Colonic mucosa (tissue), 4 donors: ENCODE results near the gene C16orf95. TPM values are rescaled to one million over a fixed set of nuclear protein-coding genes. Genes with fewer than 3 reads are reported as not detected.

ENCODE experiments used
- DNase-seq: peaks from one replicate; pipeline ENCODE4 v3.0.0-alpha.2; 2020
- H3K27ac ChIP-seq: fragments of 200-600 bp; one replicate; pipeline ENCODE4 v1.8.0; 2021
- H3K27me3 ChIP-seq: fragments of 200-600 bp; one replicate; pipeline ENCODE4 v1.8.0; 2021
- H3K36me3 ChIP-seq: fragments of 200-600 bp; one replicate; pipeline ENCODE4 v1.8.0; 2021
- H3K4me1 ChIP-seq: fragments of 200-600 bp; one replicate; pipeline ENCODE4 v1.8.0; 2021; ENCODE audit warnings: mild to moderate bottlenecking
- H3K4me3 ChIP-seq: fragments of 200-600 bp; one replicate; pipeline ENCODE4 v1.8.0; 2021
- H3K9ac ChIP-seq, 2 donors: one replicate each; pipeline ENCODE4 v1.7.0; 2013; ENCODE audit warnings: control low read depth in 2 of 2, low read depth in 2 of 2, low read length in 2 of 2
- H3K9me3 ChIP-seq: fragments of 200-600 bp; one replicate; pipeline ENCODE4 v1.8.0; 2021
- intact Hi-C: fragments of 100-400 bp; cut with DNase I; formaldehyde crosslinking; loops from one replicate; pipeline ENCODE4 v1.14.1; 2022
- total RNA-seq, 2 donors: library from RNA; stranded (reverse); fragmentation: NEBNext Ultra II Directional in 1 of 2; extraction: Animal tissue kit (Norgen Biotek cat#: 25700) in 1 of 2; gene quantifications; one replicate each; pipeline ENCODE4 v1.2.1, GENCODE V29; 2021
- TF ChIP-seq, protein P1 (sequence below): fragments of 200-600 bp; IDR thresholded peaks from one replicate; pipeline ENCODE4 v1.8.0; 2022; ENCODE audit warnings: antibody characterized with exemption, mild to moderate bottlenecking
- donor health status: healthy.
- donor health status: DM: no; HTN: no; CAD: no.
- donor health status: DM: no; HTN: no; CAD: no.

The C16orf95 gene
- total RNA-seq, 2 donors from 2014 or later: 5.0 to 9.7 TPM

DNA sequence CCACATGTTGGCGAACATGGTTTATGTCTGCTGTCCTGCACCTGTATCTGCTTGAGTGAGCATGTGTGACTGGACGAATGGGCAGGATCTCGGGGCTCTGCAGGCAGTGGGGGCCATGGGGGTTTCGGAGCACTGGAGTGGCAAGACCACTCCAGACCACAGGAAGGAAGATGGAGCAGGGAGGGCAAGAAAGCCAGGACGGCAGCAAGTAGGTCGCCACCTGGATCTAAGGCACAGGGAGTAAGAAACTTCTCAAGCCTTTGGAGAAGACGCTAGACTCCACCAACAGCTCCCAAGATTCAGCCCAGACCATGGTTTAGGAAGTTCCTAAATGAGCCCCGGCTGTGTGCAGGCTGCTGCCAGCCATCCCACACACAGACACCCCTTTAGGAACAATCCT, 32.8 kb upstream of the C16orf95 start:
- H3K4me1 ChIP-seq: no peaks in the 10 kb centered on the region
- no peak overlapping the region for H3K9ac ChIP-seq
- TF ChIP-seq, protein P1, sequence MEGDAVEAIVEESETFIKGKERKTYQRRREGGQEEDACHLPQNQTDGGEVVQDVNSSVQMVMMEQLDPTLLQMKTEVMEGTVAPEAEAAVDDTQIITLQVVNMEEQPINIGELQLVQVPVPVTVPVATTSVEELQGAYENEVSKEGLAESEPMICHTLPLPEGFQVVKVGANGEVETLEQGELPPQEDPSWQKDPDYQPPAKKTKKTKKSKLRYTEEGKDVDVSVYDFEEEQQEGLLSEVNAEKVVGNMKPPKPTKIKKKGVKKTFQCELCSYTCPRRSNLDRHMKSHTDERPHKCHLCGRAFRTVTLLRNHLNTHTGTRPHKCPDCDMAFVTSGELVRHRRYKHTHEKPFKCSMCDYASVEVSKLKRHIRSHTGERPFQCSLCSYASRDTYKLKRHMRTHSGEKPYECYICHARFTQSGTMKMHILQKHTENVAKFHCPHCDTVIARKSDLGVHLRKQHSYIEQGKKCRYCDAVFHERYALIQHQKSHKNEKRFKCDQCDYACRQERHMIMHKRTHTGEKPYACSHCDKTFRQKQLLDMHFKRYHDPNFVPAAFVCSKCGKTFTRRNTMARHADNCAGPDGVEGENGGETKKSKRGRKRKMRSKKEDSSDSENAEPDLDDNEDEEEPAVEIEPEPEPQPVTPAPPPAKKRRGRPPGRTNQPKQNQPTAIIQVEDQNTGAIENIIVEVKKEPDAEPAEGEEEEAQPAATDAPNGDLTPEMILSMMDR: no peak
- no peaks in the 10 kb centered on the region for H3K9me3 ChIP-seq
- H3K27ac ChIP-seq: no peak overlapping the region
- no peaks in the 10 kb centered on the region for H3K27me3 ChIP-seq
- DNase-seq: no peak
- H3K4me3 ChIP-seq: no peak overlapping the region
- H3K36me3 ChIP-seq: no peaks in the 10 kb centered on the region
- intact Hi-C loops: no loop called here

DNA sequence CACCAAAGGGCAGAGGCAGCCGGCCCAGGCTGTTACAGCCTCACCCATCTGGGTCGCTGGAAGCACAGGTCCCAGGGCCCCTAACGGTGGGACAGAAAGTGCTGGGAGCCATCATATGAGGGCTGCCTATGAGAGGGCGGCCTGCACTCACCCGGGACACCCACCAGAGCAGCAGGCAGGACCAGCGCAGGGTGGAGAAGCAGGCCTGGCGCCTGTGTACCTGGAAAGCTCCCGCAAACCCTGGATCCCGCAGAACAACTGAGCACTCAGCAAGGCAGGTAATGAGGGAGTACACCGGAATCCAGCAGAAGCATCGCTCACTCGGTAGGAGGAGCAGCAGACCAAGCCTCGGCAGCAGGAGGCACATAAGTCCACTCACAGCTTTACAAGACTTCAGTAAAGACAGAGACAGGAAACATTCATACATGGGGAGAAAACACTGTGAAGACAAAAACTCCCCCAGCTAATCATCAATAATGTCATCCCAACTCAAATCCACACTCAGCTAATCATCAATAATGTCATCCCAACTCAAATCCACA, 31.5 kb upstream of the C16orf95 start:
- Histone ChIP-seq H3K4me1 (no peaks in the 10 kb centered on the region), H3K27me3 (no peaks in the 10 kb centered on the region), H3K27ac (no peak overlapping the region), H3K36me3 (no peaks in the 10 kb centered on the region), H3K9ac (no peak overlapping the region), H3K9me3 (no peaks in the 10 kb centered on the region), H3K4me3 (no peak overlapping the region)
- TF ChIP-seq, protein P1: no peak
- DNase-seq: no peak
- intact Hi-C loops: no loop called here

DNA sequence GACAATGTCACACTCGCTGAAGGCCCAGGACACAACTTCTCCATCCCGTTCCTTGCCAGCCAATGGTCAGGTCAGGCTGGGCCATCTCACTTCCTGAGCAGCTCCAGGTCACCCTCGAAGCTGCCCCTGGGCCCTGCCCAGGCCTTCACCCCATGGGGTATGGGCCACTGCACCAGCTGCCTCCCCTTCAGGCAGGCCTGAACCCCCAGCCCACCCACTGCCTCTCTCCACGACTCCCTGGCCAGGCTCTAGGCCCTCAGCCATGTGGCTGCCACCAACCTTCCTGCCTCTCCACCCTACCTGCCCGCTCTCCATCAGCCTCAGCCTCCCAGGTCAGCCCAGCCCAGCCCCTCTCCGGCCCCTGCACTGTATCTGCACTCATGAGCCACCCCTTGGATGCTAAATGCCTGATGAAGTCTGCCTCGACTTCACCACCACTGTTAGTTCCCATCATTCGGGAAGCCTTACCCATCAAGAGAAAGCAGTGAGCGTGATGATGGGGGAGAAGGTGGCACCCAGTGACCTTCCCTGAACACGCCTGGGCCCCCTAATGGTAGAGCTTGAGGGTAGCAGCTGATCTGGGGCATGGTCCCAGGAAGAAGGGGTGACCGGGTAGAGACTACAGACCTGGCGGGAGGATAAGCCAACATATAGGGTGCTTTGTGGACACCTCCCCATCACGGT, 30.9 kb upstream of the C16orf95 start:
- intact Hi-C loops: no loop called here
- Histone ChIP-seq H3K4me1 (no peaks in the 10 kb centered on the region), H3K4me3 (no peak overlapping the region), H3K9me3 (no peaks in the 10 kb centered on the region), H3K27me3 (no peaks in the 10 kb centered on the region), H3K36me3 (no peaks in the 10 kb centered on the region), H3K9ac (no peak overlapping the region), H3K27ac (no peak overlapping the region)
- TF ChIP-seq, protein P1: no peak
- no peak for DNase-seq

DNA sequence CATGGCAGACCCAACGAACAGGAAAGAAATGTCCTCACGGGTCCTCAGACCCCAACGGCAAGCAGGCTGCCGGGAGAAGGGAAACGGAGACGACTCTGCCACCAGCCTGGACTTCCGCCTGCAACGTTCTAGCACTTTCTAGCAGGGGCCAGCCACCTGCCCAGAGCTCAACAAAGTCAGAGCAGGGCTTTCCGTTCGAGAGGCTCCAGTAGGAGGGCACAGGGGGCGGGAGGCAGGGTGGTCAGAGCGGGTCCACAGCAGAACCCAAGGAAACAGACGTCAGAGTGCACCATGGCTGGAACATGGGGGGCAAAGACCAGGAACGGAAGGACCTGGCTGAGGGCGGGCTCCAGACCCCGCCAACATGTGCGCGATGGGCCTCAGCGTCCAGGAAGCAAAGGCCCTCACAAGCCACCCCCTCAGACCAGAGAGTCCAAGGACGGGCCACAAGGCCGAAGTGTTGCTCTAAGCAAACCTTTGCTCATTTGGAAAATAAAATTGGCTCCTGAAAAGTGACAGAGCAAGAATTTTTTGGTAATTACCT, 29.4 kb upstream of the C16orf95 start:
- peaks cover 6% of the 10 kb centered on the region for H3K36me3 ChIP-seq
- intact Hi-C loops: no loop called here

DNA sequence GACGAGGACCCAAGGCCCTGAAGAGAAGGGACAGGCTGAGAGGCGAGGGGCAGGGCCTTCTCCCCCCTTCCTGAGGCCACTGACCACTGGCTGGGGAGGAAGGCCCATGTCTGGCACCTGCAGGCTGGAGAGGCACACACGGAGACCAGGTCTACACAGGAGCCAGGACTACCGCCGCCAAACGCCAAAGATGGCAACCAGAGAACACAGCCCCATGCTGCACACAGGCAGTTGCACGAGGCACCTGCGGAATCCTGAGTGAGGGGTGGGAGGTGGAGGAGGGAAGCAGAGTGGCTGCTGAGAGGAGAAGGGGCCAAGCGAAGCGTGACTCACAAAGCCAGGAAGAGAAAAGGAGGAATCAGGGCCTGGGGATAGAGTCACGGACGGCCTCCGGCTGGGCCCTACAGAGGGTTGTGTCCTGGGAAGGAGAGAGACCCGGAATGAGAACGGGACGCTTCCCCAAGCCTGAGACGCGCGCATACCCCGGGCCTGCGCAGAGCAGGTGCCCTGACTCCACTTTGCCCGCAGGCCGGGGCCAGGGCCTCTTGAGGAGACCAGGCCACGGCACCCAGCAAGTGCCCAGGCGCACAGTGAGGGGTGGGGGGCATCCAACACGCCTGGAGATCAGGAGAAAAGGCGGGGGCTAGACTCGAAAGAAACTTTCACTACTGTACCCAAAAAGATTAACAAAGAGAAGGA, 28.7 kb upstream of the C16orf95 start:
- DNase-seq: no peak
- peaks cover 6% of the 10 kb centered on the region for H3K36me3 ChIP-seq

More for the DNA sequence above, 29.4 kb upstream of the C16orf95 start:
- H3K4me1 ChIP-seq: no peaks in the 10 kb centered on the region
- H3K9me3 ChIP-seq: no peaks in the 10 kb centered on the region
- no peak overlapping the region for H3K4me3 ChIP-seq
- H3K27ac ChIP-seq: no peak overlapping the region
- TF ChIP-seq, protein P1: no peak
- DNase-seq: no peak
- H3K9ac ChIP-seq: no peak overlapping the region
- H3K27me3 ChIP-seq: no peaks in the 10 kb centered on the region

More for the DNA sequence above, 28.7 kb upstream of the C16orf95 start:
- H3K4me1 ChIP-seq: no peaks in the 10 kb centered on the region
- H3K27ac ChIP-seq: peak overlapping the region; percentile 57
- no peaks in the 10 kb centered on the region for H3K27me3 ChIP-seq
- peak overlapping the region in 1 of 2 donors; percentile 43 for H3K9ac ChIP-seq
- H3K4me3 ChIP-seq: no peak overlapping the region
- TF ChIP-seq, protein P1: no peak
- intact Hi-C loops: no loop called here
- H3K9me3 ChIP-seq: no peaks in the 10 kb centered on the region
